Ascending aorta (tissue), 2 donors: Measurements from ENCODE around the gene CD34. TPM values are rescaled to one million over a fixed set of nuclear protein-coding genes. Genes with fewer than 3 reads are reported as not detected.
A peak's percentile ranks its signal among the peaks of the same experiment; 100 is the strongest.

Source experiments
- DNase-seq, 2 donors: peaks; one replicate each; pipeline ENCODE4 v3.0.0-alpha.2; 2019; ENCODE audit warnings: low spot score in 2 of 2
- H3K27ac ChIP-seq, 2 donors: fragments of 200-600 bp; sonication (generic); one replicate each; pipeline ENCODE4 v1.5.1; 2016 to 2017; ENCODE audit warnings: mild to moderate bottlenecking in 1 of 2
- H3K27me3 ChIP-seq: fragments of 200-600 bp; sonication (generic); one replicate; pipeline ENCODE4 v1.5.1; 2017
- H3K36me3 ChIP-seq, 2 donors: fragments of 200-600 bp; sonication (generic); one replicate each; pipeline ENCODE4 v1.5.1; 2016
- H3K4me1 ChIP-seq, 2 donors: fragments of 200-600 bp; sonication (generic); one replicate each; pipeline ENCODE4 v1.5.1; 2016 to 2017; ENCODE audit warnings: mild to moderate bottlenecking in 1 of 2
- H3K4me3 ChIP-seq, 2 donors: fragments of 200-600 bp; sonication (generic); one replicate each; pipeline ENCODE4 v1.5.1; 2016 to 2017; ENCODE audit warnings: mild to moderate bottlenecking in 1 of 2
- H3K9me3 ChIP-seq, 2 donors: fragments of 200-600 bp; sonication (generic); one replicate each; pipeline ENCODE4 v1.5.1; 2016
- CTCF ChIP-seq, 3 experiments: fragments of 200-600 bp in 2 of 3; fragments of 450-650 bp in 1 of 3; sonication (generic) in 2 of 3; IDR thresholded peaks; one replicate each; pipeline ENCODE4 v1.5.1; 2016 to 2019; ENCODE audit warnings: antibody characterized with exemption in 3 of 3, mild to moderate bottlenecking in 1 of 3, moderate library complexity in 1 of 3
- intact Hi-C: fragments of 100-400 bp; cut with DNase I; formaldehyde crosslinking; loops from one replicate; pipeline ENCODE4 v1.15.1; 2023
- total RNA-seq: library from RNA; depleted of rRNA; stranded (reverse); fragments of >200 nt; gene quantifications from one replicate; pipeline ENCODE4 v1.1.0, GENCODE V29; 2016

Gene CD34
- total RNA-seq, 1 donor from 2014 or later = 142 TPM

DNA sequence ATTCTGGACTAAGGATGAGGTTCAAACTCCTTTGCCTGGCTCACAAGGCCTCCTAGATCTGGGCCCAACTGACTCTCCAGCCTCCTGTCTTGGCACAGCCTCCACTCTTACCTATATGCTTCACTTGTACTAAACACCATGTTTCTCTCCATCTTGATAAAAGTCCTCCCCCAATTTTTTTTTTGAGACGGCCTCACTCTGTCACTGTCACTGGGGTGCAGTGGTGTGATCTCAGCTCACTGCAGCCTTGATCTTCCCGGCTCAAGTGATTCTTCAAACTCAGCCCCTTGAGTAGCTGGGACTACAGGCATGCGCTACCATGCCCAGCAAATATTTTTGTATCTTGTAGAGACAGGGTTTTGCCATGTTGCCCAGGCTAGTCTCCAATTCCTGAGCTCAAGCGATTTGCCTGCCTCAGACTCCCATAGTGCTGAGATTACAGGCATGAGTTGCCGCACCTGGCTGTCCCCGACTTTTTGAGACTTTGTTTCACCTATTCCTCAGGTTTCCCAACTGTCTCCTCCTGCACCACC is 39.7 kb downstream of the CD34 start:
- no peak for DNase-seq
- TF ChIP-seq CTCF (IDR thresholded peaks at IDR 0.05) = no peak
- H3K27me3 ChIP-seq = no peaks in the 10 kb centered on the region
- H3K27ac ChIP-seq = peak overlapping the region in 1 of 2 donors; percentile 88
- H3K9me3 ChIP-seq = no peaks in the 10 kb centered on the region
- intact Hi-C loops = no loop called here
- no peak overlapping the region for H3K4me3 ChIP-seq
- no peaks in the 10 kb centered on the region for H3K36me3 ChIP-seq
- H3K4me1 ChIP-seq = peaks cover 13 to 24% of the 10 kb centered on the region in 2 donors

- Histone ChIP-seq H3K9me3 (no peaks in the 10 kb centered on the region), H3K4me1 (peaks cover 13 to 31% of the 10 kb centered on the region in 2 donors), H3K4me3 (no peak overlapping the region), H3K27me3 (no peaks in the 10 kb centered on the region), H3K27ac (peak overlapping the region; percentile 88 to 98), H3K36me3 (peaks cover 0 to 3% of the 10 kb centered on the region in 2 donors)
- intact Hi-C loops = no loop called here
- no peak for TF ChIP-seq CTCF (IDR thresholded peaks at IDR 0.05)
- peak in 1 of 2 donors; percentile 50 for DNase-seq
These were observed 40.5 kb downstream of the CD34 start for GRCh38 chr1:207870306-207871031.

- peak overlapping the region; percentile 88 to 98 for H3K27ac ChIP-seq
- peaks cover 16 to 31% of the 10 kb centered on the region in 2 donors for H3K4me1 ChIP-seq
- H3K4me3 ChIP-seq = peak overlapping the region in 1 of 2 donors; percentile 98
- DNase-seq = peak in 1 of 2 donors; percentile 48
- no peaks in the 10 kb centered on the region for H3K9me3 ChIP-seq
- no peak for TF ChIP-seq CTCF (IDR thresholded peaks at IDR 0.05)
- intact Hi-C loops = loop anchor here (1.0 to 10.0 kb wide), 4 partner anchors 42 to 372 kb away; partner anchors contain the start of gene PLXNA2
- H3K36me3 ChIP-seq = peaks cover 0 to 7% of the 10 kb centered on the region in 2 donors
- no peaks in the 10 kb centered on the region for H3K27me3 ChIP-seq
These were observed 41.1 kb downstream of the CD34 start for GRCh38 chr1:207869859-207870258.

- Histone ChIP-seq H3K36me3 (peaks cover 0 to 7% of the 10 kb centered on the region in 2 donors), H3K4me3 (peak overlapping the region; percentile 86 to 98), H3K9me3 (no peaks in the 10 kb centered on the region), H3K27ac (peak overlapping the region; percentile 88 to 98), H3K4me1 (peaks cover 16 to 36% of the 10 kb centered on the region in 2 donors), H3K27me3 (no peaks in the 10 kb centered on the region)
- DNase-seq = peak in 1 of 2 donors; percentile 90
- intact Hi-C loops = loop anchor here (1.0 to 10.0 kb wide), 4 partner anchors 41 to 373 kb away; partner anchors contain the start of gene PLXNA2
- TF ChIP-seq CTCF (IDR thresholded peaks at IDR 0.05) = peak; percentile 65 to 99 (median 73)
These were observed 41.9 kb downstream of the CD34 start for GRCh38 chr1:207868774-207869721.

DNA sequence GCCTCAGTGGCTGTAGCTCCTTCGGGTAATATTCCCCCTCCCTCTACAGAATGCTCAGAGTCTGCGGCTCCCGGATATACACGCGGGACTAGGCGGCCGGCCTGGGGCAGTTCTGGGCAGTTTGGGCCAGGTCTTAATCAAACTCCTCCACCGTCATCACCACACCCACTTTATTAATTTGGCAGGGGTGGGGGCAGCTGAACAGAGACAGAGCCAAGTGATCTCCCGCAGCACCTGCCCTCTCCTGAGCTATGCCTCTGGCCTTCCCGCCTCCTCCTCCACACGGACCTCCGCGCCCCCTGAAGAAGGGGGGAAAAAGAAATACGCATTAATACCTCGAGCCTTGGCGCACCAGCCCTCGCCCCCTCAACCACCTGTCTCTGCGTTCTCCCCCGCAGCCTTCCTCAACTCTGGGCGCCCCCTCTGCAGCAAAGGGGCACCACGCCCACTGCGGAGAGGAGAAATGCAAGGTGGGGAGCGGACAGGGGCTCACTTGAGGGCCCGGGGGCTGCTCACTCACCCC is 42.6 kb downstream of the CD34 start:
- Histone ChIP-seq H3K27me3 (no peaks in the 10 kb centered on the region), H3K9me3 (no peaks in the 10 kb centered on the region), H3K4me1 (peaks cover 16 to 38% of the 10 kb centered on the region in 2 donors), H3K36me3 (peaks cover 0 to 7% of the 10 kb centered on the region in 2 donors), H3K27ac (peak overlapping the region; percentile 88 to 98), H3K4me3 (peak overlapping the region; percentile 86 to 98)
- DNase-seq = peak in 1 of 2 donors; percentile 76
- TF ChIP-seq CTCF (IDR thresholded peaks at IDR 0.05) = no peak
- intact Hi-C loops = loop anchor here (5.0 to 10.0 kb wide), 3 partner anchors 54 to 374 kb away; partner anchors contain the start of gene PLXNA2
